HepG2 (cell line): Measurements from ENCODE around the gene ZBTB2.

ENCODE experiments used
- ATF7 ChIP-seq, 2 experiments: fragments of 450-650 bp in 1 of 2; sonication (generic) in 1 of 2; formaldehyde crosslinking in 1 of 2; IDR thresholded peaks; 2 replicates each; pipeline versions ENCODE4 v1.4.0 to v1.6.1; 2016 to 2020; ENCODE audit warnings: antibody characterized with exemption in 1 of 2, mild to moderate bottlenecking in 1 of 2, missing genetic modification reagents in 1 of 2
- BRCA1 ChIP-seq: sonication (generic); formaldehyde crosslinking; IDR thresholded peaks from 2 replicates; pipeline ENCODE4 v1.4.0; 2020; ENCODE audit warnings: missing genetic modification reagents
- CREB1 ChIP-seq, 2 experiments: fragments of 450-650 bp in 1 of 2; IDR thresholded peaks; 2 replicates each; pipeline ENCODE4 v1.6.1; 2016 to 2017; ENCODE audit warnings: control low read depth in 1 of 2, mild to moderate bottlenecking in 1 of 2, missing compliant biosample characterization in 1 of 2, missing genetic modification characterization in 1 of 2
- CTCF ChIP-seq: sonication (generic); formaldehyde crosslinking; IDR thresholded peaks from 2 replicates; pipeline ENCODE4 v1.5.0; 2020; ENCODE audit warnings: mild to moderate bottlenecking, missing genetic modification reagents, moderate library complexity
- HIVEP1 ChIP-seq: sonication (generic); formaldehyde crosslinking; IDR thresholded peaks from 2 replicates; pipeline ENCODE4 v1.4.0; 2020; ENCODE audit warnings: mild to moderate bottlenecking, missing genetic modification reagents
- IRF9 ChIP-seq: sonication (generic); formaldehyde crosslinking; IDR thresholded peaks from 2 replicates; pipeline ENCODE4 v1.8.0; 2022; ENCODE audit warnings: missing genetic modification reagents, mild to moderate bottlenecking, borderline replicate concordance
- MLXIP ChIP-seq: sonication (generic); formaldehyde crosslinking; IDR thresholded peaks from 2 replicates; pipeline ENCODE4 v1.9.0; 2021; ENCODE audit warnings: missing genetic modification reagents, borderline replicate concordance
- POLR2AphosphoS5 ChIP-seq: IDR thresholded peaks from 2 replicates; pipeline ENCODE4 v1.6.1; 2012; ENCODE audit warnings: low read depth, low read length
- RAD21 ChIP-seq: fragments of 450-650 bp; formaldehyde crosslinking; IDR thresholded peaks from 2 replicates; pipeline ENCODE4 v1.5.0; 2020; ENCODE audit warnings: mild to moderate bottlenecking
- REST ChIP-seq, 2 experiments: IDR thresholded peaks; 2 replicates each; pipeline ENCODE4 v1.6.1; 2011 to 2012; ENCODE audit warnings: low read length in 2 of 2, borderline replicate concordance in 1 of 2, low read depth in 1 of 2, mild to moderate bottlenecking in 1 of 2, moderate library complexity in 1 of 2
- ZFX ChIP-seq: sonication (generic); formaldehyde crosslinking; IDR thresholded peaks from 2 replicates; pipeline ENCODE4 v1.4.0; 2020; ENCODE audit warnings: mild to moderate bottlenecking, low read depth, missing genetic modification reagents, moderate library complexity
- ZNF337 ChIP-seq: sonication (generic); formaldehyde crosslinking; IDR thresholded peaks from 2 replicates; pipeline ENCODE4 v1.5.1; 2020; ENCODE audit warnings: missing genetic modification reagents, low read depth, mild to moderate bottlenecking, borderline replicate concordance
- ZNF550 ChIP-seq: sonication (generic); formaldehyde crosslinking; IDR thresholded peaks from 2 replicates; pipeline ENCODE4 v1.4.0; 2020; ENCODE audit warnings: mild to moderate bottlenecking, missing genetic modification reagents, borderline replicate concordance
- ZNF788 ChIP-seq: sonication (generic); formaldehyde crosslinking; IDR thresholded peaks from 2 replicates; pipeline ENCODE4 v1.5.0; 2020; ENCODE audit warnings: mild to moderate bottlenecking, missing genetic modification reagents, borderline replicate concordance

GRCh38 chr6:151351146-151351700 is 40.1 kb downstream of the ZBTB2 start:
- TF ChIP-seq ZNF788 (CRISPR knock-in tag) (no peak), MLXIP (CRISPR knock-in tag) (no peak), RAD21 (no peak), CTCF (CRISPR knock-in tag) (no peak), POLR2AphosphoS5 (no peak), REST (IDR thresholded peaks at IDR 0.05; ENCODE audit: borderline replicate concordance in 1 of 2, low read depth in 1 of 2, low read length in 2 of 2) (no peak), ATF7 (IDR thresholded peaks at IDR 0.05) (no peak), ATF7 (CRISPR knock-in tag; IDR thresholded peaks at IDR 0.05) (no peak), ZFX (no peak), IRF9 (CRISPR knock-in tag) (no peak), BRCA1 (CRISPR knock-in tag) (no peak), ZNF337 (CRISPR knock-in tag) (no peak), ZNF550 (no peak), HIVEP1 (CRISPR knock-in tag) (no peak), CREB1 (IDR thresholded peaks at IDR 0.05) (no peak), CREB1 (CRISPR knock-in tag; IDR thresholded peaks at IDR 0.05) (no peak)
